DOHH2 (cell line): ENCODE data around the gene TRRAP.

Source experiments
- H3F3A ChIP-seq: fragments of 200-600 bp; sonication (generic), shearing (Covaris generic); 2 replicates; pipeline ENCODE4 v1.6.0; 2016; ENCODE audit warnings: antibody characterized with exemption, mild to moderate bottlenecking; ENCODE audit not compliant: control insufficient read depth, insufficient read depth
- H3K27ac ChIP-seq: fragments of 200-600 bp; sonication (generic); 2 replicates; pipeline ENCODE4 v1.5.1; 2014; ENCODE audit warnings: low read depth, mild to moderate bottlenecking, low read length, moderate library complexity
- H3K27me3 ChIP-seq: fragments of 200-600 bp; sonication (generic); 2 replicates; pipeline ENCODE4 v1.6.1; 2014; ENCODE audit warnings: mild to moderate bottlenecking, low read length, mixed read lengths; ENCODE audit not compliant: control insufficient read depth
- H3K36me3 ChIP-seq: fragments of 200-600 bp; sonication (generic); 2 replicates; pipeline ENCODE4 v1.6.1; 2014; ENCODE audit warnings: mild to moderate bottlenecking, low read length, moderate library complexity, mixed read lengths; ENCODE audit not compliant: control insufficient read depth
- H3K4me1 ChIP-seq: fragments of 200-600 bp; sonication (generic); 2 replicates; pipeline ENCODE4 v1.6.1; 2014; ENCODE audit warnings: mild to moderate bottlenecking, low read length, mixed read lengths; ENCODE audit not compliant: control insufficient read depth
- H3K4me2 ChIP-seq: fragments of 200-600 bp; sonication (generic); 2 replicates; pipeline ENCODE4 v1.6.0; 2014; ENCODE audit warnings: mild to moderate bottlenecking, low read length, moderate library complexity
- H3K4me3 ChIP-seq: fragments of 200-600 bp; sonication (generic); 2 replicates; pipeline ENCODE4 v1.5.1; 2014; ENCODE audit warnings: mild to moderate bottlenecking, low read length, mixed read lengths
- H3K79me2 ChIP-seq: fragments of 200-600 bp; sonication (generic); 2 replicates; pipeline ENCODE4 v1.6.1; 2014; ENCODE audit warnings: mild to moderate bottlenecking, low read length, mixed read lengths; ENCODE audit not compliant: control insufficient read depth
- H3K9me2 ChIP-seq: fragments of 200-600 bp; sonication (generic); replicated peaks from 2 replicates; pipeline ENCODE4 v1.6.1; 2014; ENCODE audit warnings: mild to moderate bottlenecking, low read length, mixed read lengths; ENCODE audit not compliant: control insufficient read depth
- H3K9me3 ChIP-seq: fragments of 200-600 bp; sonication (generic); 2 replicates; pipeline ENCODE4 v1.6.1; 2014; ENCODE audit warnings: antibody characterized with exemption, low read length, mixed read lengths; ENCODE audit not compliant: control insufficient read depth, insufficient read depth
- H4K20me1 ChIP-seq: fragments of 200-600 bp; sonication (generic); 2 replicates; pipeline ENCODE4 v1.6.0; 2014; ENCODE audit warnings: low read depth, mild to moderate bottlenecking, antibody characterized with exemption, low read length, moderate library complexity; ENCODE audit not compliant: control insufficient read depth, insufficient read depth
- CTCF ChIP-seq: fragments of 200-600 bp; sonication (generic); IDR thresholded peaks from one replicate; pipeline ENCODE4 v1.5.1; 2014; ENCODE audit warnings: antibody characterized with exemption, mild to moderate bottlenecking, low read depth, low read length; ENCODE audit not compliant: poor library complexity, severe bottlenecking
- EZH2phosphoT487 ChIP-seq: fragments of 200-600 bp; sonication (generic); IDR thresholded peaks from 2 replicates; pipeline ENCODE4 v1.6.1; 2017; ENCODE audit warnings: borderline replicate concordance, mild to moderate bottlenecking, antibody characterized with exemption, low read length, moderate library complexity, mixed read lengths

Gene TRRAP

DNA sequence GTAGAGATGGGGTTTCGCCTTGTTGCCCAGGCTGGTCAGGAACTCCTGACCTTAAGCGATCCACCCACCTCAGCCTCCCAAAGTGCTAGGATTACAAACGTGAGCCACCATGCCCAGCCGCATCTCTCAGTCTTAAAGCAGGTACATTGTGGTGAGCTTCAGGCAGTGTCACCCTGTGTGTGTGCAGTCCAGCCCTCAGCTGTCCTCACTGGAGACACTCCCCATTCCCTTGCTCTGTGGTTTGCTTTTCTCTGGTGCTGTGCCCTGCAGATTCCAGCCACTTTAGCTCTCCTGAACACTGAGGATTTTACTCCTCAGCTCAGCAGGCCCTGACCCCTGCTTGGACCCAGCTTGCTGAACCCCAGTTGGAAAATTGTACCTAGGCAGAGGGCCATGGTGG, 6.1 kb downstream of the TRRAP start:
- Histone ChIP-seq H4K20me1 (peaks cover 14% of the 10 kb centered on the region; the same call in 1 of the 2 replicates), H3K4me1 (peaks cover 44% of the 10 kb centered on the region), H3K27ac (peak overlapping the region; percentile 48), H3K4me3 (peak overlapping the region; percentile 54), H3F3A (peaks cover 8% of the 10 kb centered on the region), H3K79me2 (peaks cover 71% of the 10 kb centered on the region), H3K4me2 (peak overlapping the region; percentile 63), H3K27me3 (no peaks in the 10 kb centered on the region), H3K9me2 (no peaks in the 10 kb centered on the region), H3K36me3 (peaks cover 88% of the 10 kb centered on the region), H3K9me3 (no peaks in the 10 kb centered on the region)
- TF ChIP-seq EZH2phosphoT487 (no peak), CTCF (no peak)

DNA sequence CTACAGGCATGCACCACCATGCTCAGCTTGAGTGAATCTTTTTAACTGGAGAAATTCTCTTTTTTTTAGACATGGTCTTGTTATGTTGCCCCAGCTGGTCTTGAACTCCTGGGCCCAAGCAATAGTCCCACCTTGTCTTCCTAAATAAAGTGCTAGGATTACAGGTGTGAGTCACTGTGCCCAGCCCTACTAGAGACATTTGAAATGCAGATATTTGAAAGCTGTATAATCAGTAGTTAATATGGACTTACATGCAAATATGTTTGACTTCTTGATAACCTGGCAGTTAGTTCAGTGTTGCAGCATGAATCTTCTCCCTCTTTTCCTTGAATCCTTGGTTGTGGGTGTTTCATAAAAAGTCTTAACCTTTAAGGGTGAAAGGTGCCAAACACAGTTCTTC, 8.7 kb downstream of the TRRAP start:
- no peaks in the 10 kb centered on the region for H3K9me2 ChIP-seq
- no peaks in the 10 kb centered on the region for H3K27me3 ChIP-seq
- peaks cover 47% of the 10 kb centered on the region for H3K79me2 ChIP-seq
- no peak overlapping the region for H3K27ac ChIP-seq
- peaks cover 4% of the 10 kb centered on the region for H3F3A ChIP-seq
- no peak overlapping the region for H3K4me2 ChIP-seq
- peaks cover 6% of the 10 kb centered on the region; the same call in 1 of the 2 replicates for H4K20me1 ChIP-seq
- no peak overlapping the region for H3K4me3 ChIP-seq
- TF ChIP-seq CTCF (no peak), EZH2phosphoT487 (no peak)
- H3K36me3 ChIP-seq: peaks cover 85% of the 10 kb centered on the region
- peaks cover 29% of the 10 kb centered on the region for H3K4me1 ChIP-seq
- H3K9me3 ChIP-seq: no peaks in the 10 kb centered on the region

GRCh38 chr7:98892609-98893008, 14.3 kb downstream of the TRRAP start:
- Histone ChIP-seq H3K9me3 (no peaks in the 10 kb centered on the region), H3K27me3 (no peaks in the 10 kb centered on the region), H3K36me3 (peaks cover 83% of the 10 kb centered on the region), H3K4me1 (no peaks in the 10 kb centered on the region), H3K9me2 (no peaks in the 10 kb centered on the region), H3F3A (no peaks in the 10 kb centered on the region), H3K79me2 (peaks cover 4% of the 10 kb centered on the region; the same call in 1 of the 2 replicates), H3K27ac (no peak overlapping the region), H3K4me3 (no peak overlapping the region), H4K20me1 (no peaks in the 10 kb centered on the region), H3K4me2 (no peak overlapping the region)
- TF ChIP-seq CTCF: no peak
- no peak for TF ChIP-seq EZH2phosphoT487
